NCI-H146 (cell line): ENCODE results near the gene ENTPD8.
"Not testable (repeated sequence)": the region's sequence is repeated elsewhere in the genome, so short reads cannot be mapped to it uniquely, and the experiment has no call there.

Source experiments
- DNase-seq: peaks from one replicate; lab custom pipeline; 2025; lab: John Stamatoyannopoulos, UW

ENTPD8 gene

DNA sequence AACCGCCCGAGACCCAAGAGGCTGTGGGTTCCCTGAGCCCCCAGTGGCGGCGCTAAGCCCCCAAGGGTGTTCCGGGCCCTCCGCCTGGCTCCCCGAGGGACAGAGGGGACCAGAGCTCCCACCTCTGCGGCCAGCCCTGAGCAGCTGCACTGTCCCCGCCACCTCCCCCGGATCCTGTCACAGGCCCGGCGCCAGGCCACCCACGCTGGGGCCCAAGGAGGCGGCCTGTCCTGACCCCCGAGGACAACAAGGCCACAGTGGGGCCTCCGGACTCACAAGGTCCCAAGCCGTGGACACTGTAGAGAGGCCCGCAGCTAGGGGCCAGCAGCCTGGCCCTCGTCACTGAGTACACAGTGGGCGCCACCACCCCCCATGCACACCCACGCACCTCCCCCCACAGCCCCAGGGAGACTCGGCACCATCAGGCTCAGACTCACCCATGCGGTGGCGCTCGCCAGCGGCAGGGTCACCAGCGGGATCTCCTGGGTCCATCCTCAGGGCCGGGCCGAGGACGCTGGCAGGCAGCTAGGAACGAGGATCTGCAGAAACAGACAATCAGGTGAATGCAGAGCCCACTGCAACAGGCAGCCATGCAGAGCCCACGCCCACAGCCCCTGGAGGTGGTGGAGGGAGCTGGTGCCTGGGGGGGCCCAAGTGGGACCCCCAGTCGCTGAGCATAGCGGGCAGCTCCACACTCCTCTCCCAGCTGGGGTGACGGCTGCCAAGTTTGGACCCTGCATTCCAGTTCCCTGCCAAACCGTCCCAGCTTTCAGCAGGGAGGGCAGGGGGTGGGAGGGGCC, 46.1 kb downstream of the ENTPD8 start:
- DNase-seq: no peak

DNA sequence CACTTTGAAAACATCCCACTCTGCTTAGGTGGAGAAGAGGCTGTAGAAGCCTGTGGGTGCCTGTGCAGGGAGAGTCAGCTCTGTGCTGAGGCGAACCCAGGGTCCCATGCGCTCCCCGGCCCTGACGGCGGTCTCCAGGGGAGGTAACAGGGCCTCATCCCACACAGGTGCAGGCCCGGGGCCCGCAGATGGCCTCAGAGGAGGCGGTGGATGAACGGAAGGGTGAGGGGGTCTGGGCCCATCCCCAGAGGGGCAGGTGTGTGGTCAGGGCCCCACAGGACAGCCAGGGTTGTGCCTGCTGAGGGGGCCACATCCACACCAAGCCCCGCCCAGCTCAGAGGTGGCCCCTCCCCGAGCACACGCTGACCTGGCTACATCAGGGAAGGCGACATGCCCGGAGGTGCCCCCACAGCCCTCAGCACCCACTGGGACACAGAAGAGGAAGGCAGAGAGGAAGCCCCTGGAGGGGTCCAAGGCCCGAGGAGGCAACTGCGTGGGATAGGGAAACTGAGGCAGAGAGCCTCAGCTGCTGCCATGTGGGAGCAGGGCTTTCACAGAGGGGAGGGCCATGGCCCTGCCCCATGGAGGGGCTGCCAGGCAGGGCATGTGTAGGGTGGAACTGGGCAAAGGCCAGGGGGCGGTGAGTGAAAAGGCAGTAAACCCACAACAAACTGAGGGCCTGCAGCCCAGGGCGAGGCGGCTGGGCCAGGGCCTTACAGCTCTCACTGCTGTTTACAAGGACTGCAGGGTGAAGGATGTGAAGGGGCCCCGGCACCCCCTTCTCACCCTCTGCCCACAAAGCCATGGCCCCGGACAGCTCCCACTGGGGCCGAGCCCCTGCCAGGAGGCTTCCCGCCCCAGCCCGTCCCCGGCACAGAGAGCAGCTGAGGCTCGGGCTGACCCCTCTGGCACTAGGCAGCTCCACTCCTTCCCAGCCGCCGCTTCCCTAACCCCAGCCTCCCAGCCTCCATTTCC, 47.7 kb downstream of the ENTPD8 start:
- no peak for DNase-seq

DNA sequence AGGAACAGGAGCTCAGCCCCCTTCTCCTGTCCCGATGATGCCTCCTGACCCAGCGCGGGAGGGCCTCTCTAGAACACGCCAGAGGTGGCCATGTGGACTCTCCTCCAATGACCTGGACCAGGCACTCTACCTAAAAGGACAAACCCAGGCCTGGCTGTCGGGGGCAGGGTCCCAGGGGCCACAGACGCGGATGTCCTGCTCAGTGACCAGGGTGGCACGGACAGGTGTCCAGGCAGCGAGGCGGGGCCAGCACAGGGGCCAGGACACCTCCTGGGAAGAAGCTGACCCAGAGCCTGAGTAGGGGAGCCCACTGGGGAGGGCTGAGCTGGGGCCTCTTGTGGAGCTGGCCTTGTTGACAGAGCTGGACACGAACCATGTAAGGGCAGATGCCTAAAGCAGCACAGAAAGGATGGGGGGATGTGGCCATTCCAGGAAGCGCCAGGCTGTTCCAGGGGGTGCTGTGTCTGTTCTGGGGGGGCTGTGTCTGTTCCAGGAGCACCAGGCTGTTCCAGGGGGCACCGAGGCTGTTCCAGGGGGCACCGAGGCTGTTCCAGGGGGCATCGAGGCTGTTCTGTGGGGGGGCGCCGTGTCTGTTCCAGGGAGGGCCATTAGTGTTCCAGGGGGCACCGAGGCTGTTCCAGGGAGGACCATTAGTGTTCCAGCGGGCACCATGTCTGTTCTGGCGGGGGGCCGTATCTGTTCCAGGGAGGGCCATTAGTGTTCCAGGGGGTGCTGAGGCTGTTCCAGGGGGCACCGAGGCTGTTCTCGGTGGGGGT, 48.7 kb downstream of the ENTPD8 start:
- DNase-seq: no peak

DNA sequence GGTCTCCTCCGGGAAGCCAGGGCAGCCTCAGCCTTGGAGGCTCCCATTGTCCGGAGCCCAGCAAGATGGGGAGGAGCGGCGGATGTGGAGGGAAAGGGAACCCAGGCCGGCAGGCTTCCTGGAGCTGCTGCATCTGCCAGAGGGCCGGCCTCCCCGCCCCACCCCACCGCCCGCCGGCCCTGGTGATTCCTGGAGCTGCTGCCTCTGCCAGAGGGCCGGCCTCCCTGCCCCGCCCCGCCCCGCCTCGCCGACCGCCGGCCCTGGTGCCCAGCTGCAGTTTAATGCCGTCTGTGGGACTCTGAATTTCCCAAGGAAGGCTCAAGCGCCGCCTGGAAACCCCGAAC, 49.8 kb downstream of the ENTPD8 start:
- DNase-seq: no peak

DNA sequence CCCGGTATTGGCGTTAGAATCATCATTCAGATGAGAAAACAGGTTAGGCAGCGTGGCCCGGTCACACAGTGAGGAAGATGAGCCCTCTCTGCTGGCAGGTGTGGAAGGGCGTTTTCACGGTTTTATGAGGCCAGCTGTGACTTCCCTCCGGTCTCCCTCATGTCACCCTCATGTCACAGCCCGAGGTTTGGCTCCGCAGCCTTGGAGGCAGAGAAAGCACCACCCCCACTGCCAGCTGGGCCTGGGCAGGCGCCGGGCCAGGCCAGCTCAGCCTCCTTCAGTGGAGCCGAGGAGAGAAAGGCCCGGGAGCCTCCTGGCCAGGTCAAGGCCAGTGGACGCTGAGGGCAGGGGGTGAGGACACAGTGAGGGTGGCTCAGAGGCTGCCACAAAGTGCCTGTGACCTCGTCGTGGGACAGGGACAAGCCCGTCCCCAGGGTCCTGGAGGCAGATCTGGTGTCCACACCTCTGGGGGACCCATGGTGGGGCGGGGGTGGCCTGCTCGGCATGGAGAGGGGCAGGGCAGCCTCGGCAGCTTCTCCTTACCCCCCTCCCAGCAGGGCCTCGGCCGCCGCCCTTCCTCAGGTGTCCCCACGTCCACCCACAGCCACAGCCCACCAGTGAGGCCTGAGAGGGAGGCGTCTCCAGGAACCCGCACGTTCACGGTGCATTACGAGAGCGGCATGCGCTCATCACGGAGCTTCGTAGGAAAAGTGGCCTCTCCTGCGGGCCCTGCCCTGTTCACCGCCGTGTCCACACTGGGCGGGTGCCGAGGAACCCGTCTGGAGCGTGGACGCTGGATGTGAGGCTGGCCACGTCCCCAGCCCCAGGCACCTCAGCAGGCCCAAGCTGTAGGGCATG, 50.4 kb downstream of the ENTPD8 start:
- no peak for DNase-seq

DNA sequence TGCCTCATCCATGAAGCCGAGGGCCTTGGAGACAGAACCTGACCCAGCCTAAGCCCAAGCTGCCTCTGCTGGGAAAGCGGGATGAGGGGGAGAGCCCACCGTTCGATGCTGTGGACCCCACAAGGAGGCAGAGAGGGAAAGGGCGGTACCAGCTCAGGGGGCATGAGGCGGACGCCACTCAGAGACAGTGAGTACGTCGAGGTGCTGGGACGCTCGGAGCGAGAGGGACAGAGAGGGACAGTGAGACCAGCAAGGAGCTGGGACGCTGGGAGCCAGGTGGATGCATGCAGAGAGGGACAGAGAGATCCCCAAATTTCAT, 51.8 kb downstream of the ENTPD8 start:
- no peak for DNase-seq

DNA sequence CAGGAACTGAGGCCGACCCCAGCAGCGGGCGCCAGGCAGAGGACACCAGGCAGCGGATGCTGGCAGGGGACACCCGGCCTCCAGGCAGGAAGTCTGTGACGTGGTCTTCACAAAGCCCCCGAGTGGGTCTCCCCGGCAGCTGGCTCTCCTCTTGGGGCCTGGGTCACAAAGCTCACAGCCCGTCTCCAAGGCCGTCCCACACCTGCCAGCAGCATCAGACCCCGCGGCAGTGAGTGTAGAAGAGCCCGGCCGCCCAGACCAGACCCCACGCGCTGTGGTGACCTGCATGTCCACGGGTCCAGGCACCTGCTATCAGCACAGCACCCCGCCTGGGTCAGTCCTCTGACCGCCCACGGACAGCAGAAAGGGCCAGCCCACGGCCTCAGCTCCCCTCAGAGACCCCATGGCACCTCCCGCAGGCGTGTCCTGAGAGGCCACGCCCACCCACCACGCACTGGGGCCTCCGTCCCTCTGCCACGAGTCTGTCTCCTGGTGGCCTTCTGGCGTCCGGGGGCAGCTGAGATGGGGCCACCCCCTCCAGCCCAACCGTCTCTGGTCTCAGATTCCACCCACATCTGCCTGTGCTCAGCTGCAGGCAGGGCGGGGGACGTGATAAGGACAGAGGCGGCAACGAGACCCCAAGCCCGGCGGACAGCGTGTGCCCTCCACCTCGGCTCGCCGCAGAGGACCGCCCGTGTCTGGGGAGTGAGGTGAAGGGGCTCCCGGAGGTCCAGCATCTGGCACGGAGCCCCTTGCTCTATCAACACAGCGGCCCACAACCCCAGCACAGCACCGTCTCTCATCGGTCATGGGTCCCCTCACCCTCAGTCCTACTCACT, 52.3 kb downstream of the ENTPD8 start:
- no peak for DNase-seq

DNA sequence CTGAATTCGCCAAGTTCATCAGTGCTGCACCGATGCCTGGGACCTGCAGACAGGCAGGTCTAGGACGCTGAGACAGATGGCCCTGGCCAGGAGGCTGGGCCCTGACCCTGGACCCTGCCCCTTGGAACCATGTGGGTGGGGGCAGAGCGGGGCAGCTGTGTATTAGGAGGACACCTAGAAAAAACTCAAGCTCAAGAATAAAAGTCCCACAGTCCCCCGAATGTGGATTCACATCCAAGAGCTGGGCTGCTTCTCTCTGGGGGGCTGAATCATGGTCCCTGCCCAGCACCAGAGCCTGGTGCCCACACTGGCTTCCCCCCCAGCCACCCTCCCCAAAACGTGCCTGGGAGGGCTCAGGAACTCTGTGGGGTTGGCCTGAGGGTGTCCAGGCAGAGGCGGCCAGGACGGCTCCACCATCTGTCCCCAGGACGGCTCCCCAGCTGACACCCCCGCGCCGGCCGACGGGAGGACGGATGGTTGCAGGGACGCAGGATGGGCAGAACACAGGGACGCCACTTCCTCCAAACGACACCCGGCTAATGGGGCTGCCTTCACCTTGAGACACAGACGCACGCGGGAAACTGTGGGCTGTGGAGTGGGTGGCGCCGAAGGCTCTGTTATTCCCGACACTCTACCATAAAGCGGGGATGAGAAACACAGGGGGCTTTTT, 53.1 kb downstream of the ENTPD8 start:
- no peak for DNase-seq

DNA sequence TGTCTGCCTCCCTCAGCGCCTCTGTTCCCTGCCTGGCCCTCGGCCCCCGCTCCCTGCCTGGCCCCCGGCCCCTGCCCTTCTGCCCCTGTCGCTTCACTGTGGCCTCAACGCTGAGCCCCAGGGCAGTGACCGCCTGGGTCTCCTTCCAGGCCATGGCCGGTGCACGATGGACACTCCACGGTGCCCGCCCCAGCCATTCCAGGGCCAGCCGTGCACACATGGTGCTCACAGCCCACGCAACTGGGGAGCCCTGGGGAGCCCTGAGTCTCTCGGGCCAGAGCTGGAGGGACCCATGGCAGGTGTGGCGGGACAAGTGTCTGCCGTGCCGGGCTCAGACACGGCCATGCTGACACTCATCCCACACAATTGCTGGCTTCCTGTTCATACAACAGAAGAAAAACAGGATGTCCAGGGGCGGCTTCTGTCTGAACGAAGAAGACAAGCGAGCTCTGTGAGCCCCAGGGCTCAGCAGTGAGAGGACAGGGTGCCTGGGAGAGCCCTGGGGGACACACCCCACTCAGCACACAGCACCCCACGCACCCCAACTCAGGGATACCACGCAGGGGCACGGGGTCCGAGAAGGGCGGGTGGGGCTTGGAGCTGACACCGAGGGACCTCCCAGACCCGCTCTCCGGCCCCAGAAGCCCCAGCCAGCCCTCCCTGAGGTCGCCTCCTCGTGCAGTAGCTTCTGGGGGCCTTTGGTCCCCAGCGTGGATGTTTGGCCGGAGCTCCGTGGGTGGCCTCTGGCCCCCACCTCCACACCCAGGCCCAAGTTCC, 53.9 kb downstream of the ENTPD8 start:
- DNase-seq: no peak

DNA sequence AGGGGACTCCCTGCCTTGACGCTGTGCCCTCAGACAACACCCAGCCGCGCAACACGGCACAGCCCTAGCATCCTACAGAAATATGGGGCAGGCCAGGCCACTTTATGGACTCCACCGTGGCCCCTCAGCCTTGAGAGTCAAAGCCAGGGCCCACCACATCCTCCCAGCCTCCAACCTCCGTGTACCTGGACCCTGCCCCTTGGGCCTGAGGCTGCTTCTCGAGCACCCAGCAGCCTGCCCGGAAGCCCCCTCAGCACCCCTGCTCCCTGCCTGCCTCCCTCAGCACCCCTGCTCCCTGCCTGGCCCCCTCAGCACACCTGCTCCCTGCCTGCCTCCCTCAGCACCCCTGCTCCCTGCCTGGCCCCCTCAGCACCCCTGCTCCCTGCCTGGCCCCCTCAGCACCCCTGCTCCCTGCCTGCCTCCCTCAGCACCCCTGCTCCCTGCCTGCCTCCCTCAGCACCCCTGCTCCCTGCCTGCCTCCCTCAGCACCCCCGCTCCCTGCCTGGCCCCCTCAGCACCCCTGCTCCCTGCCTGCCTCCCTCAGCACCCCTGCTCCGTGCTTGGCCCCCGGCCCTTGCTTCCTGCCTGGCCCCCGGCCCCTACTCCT, 54.5 kb downstream of the ENTPD8 start:
- not testable (repeated sequence) for DNase-seq

DNA sequence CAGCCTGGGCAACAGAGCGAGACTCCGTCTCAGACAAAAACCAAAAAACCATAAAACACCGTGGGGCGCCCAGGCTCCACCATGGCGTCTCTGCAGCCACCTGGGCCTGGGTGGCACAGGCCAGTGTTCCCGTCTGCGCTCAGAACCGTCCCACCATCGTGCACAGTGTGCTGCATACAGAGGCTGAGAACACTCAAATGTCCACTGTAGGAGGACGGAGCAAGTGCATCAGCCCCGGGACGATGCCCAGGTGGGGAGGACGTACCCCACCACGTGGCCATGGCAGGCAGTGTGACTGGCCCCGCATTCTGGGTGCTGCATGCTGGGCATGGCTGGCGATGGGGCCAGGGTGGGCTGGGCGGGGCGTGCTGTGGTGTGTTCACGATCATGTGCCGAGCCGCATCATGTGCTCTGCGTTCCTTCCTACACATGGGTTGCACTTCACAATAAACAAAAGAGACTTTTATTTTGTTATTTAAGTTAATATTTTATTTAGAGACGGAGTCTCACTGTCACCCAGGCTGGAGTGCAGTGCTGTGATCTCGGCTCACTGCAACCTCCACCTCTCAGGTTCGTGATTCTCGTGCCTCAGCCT, 56.0 kb downstream of the ENTPD8 start:
- DNase-seq: no peak
